Neural crest cell (in vitro differentiated cells): Measurements from ENCODE around the gene GNAQ. TPM values are rescaled to one million over a fixed set of nuclear protein-coding genes. Genes with fewer than 3 reads are reported as not detected.

Experiments used
- DNase-seq: peaks from one replicate; pipeline ENCODE4 v3.0.0; 2021; ENCODE audit warnings: low read depth, mixed read lengths, low spot score
- H3K27ac Mint-ChIP-seq: one replicate; pipeline ENCODE4 v1.8.0; 2021; ENCODE audit warnings: mild to moderate bottlenecking, mixed read lengths; ENCODE audit not compliant: unreplicated experiment
- H3K27me3 Mint-ChIP-seq: 2 replicates; pipeline ENCODE4 v1.8.0; 2021; ENCODE audit warnings: low read depth, mild to moderate bottlenecking, mixed read lengths
- H3K36me3 Mint-ChIP-seq: 2 replicates; pipeline ENCODE4 v1.8.0; 2021; ENCODE audit warnings: low read depth, mild to moderate bottlenecking, mixed read lengths
- H3K4me1 Mint-ChIP-seq: 2 replicates; pipeline ENCODE4 v1.8.0; 2021; ENCODE audit warnings: mixed read lengths
- H3K4me3 Mint-ChIP-seq: one replicate; pipeline ENCODE4 v1.8.0; 2021; ENCODE audit warnings: mild to moderate bottlenecking, mixed read lengths
- H3K9me3 Mint-ChIP-seq: 2 replicates; pipeline ENCODE4 v1.8.0; 2021; ENCODE audit warnings: mixed read lengths
- total RNA-seq: library from RNA; stranded (reverse); gene quantifications from 2 replicates; pipeline ENCODE4 v1.2.1, GENCODE V29; 2021
- TF ChIP-seq, protein P1 (sequence below): fragments of 200-600 bp; sonication (generic); conservative IDR thresholded peaks from 2 replicates; pipeline ENCODE4 v1.5.0; 2021; ENCODE audit warnings: antibody characterized with exemption, mild to moderate bottlenecking

The GNAQ gene
- total RNA-seq, 1 donor from 2014 or later: 53.3 TPM

DNA sequence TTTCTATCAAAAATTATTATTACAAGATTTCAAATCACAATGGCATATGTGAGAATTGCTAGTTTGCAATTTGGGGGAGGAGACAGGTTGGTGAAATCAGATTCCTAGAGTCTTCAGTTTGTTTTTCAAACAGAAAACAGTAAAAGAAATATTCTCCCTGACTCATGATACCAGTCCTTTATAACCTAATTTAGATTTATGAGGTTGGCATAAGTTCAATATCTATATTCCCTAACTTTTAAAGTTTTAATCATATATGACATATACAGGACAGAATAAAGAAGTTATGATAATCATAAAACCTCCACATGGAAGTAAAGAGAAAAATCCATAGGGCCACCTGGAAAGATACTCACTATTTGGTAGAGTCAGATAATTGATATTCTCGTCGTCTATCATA lies 216.4 kb downstream of the GNAQ start:
- TF ChIP-seq, protein P1, sequence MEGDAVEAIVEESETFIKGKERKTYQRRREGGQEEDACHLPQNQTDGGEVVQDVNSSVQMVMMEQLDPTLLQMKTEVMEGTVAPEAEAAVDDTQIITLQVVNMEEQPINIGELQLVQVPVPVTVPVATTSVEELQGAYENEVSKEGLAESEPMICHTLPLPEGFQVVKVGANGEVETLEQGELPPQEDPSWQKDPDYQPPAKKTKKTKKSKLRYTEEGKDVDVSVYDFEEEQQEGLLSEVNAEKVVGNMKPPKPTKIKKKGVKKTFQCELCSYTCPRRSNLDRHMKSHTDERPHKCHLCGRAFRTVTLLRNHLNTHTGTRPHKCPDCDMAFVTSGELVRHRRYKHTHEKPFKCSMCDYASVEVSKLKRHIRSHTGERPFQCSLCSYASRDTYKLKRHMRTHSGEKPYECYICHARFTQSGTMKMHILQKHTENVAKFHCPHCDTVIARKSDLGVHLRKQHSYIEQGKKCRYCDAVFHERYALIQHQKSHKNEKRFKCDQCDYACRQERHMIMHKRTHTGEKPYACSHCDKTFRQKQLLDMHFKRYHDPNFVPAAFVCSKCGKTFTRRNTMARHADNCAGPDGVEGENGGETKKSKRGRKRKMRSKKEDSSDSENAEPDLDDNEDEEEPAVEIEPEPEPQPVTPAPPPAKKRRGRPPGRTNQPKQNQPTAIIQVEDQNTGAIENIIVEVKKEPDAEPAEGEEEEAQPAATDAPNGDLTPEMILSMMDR: no peak
- Mint-ChIP-seq H3K36me3 (no peaks in the 10 kb centered on the region), H3K27me3 (no peaks in the 10 kb centered on the region), H3K4me1 (peaks cover 19% of the 10 kb centered on the region), H3K4me3 (no peak overlapping the region), H3K27ac (no peak overlapping the region), H3K9me3 (no peaks in the 10 kb centered on the region)
- DNase-seq: no peak

DNA sequence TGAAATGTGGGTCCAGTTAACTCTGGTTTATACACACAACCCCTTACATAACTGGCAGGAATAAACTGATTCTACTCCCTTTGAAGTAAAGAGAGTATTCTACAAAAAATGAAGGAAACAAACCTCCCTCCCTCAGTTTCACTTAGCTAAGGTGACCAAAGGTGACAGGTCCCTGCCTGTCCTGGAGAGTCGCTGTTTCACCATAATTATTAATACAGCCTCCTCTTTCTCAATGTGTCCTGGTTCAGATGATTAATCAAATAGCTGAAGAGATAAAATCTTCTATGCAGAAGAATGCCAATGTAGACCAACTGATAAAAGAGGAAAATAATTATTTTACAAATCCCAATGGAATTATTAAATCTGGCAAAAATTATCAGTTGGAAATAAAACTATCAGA lies 219.8 kb downstream of the GNAQ start:
- Mint-ChIP-seq H3K27me3 (no peaks in the 10 kb centered on the region), H3K9me3 (no peaks in the 10 kb centered on the region), H3K36me3 (peaks cover 10% of the 10 kb centered on the region), H3K27ac (no peak overlapping the region), H3K4me1 (peaks cover 18% of the 10 kb centered on the region), H3K4me3 (no peak overlapping the region)
- no peak for DNase-seq
- TF ChIP-seq, protein P1: no peak

DNA sequence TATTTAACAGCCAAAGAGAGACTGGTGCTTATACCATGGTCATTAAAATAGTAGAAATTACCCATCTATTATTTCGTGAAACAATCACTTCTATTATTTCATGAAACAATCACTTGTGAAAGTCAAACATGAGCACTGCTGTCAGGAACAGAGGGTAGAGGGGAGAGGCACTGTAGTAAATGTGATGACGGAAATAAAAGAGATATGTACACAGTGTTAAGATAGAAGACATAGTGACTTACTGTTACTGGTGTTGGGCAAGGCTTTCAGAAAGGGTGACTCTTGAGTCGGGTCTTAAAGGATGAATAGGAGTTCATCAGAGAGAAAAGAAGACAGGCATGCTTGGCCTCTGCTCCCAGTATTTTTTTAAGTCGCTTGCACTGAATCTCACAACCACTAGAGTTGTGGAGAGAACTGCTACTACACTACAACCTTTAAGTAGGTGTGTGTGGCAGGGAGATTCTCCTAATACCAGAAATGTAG lies 220.9 kb downstream of the GNAQ start:
- peaks cover 15% of the 10 kb centered on the region for H3K36me3 Mint-ChIP-seq
- TF ChIP-seq, protein P1: no peak
- H3K27ac Mint-ChIP-seq: no peak overlapping the region
- H3K4me3 Mint-ChIP-seq: no peak overlapping the region
- H3K4me1 Mint-ChIP-seq: peaks cover 18% of the 10 kb centered on the region
- no peaks in the 10 kb centered on the region for H3K27me3 Mint-ChIP-seq
- no peak for DNase-seq
- no peaks in the 10 kb centered on the region for H3K9me3 Mint-ChIP-seq

DNA sequence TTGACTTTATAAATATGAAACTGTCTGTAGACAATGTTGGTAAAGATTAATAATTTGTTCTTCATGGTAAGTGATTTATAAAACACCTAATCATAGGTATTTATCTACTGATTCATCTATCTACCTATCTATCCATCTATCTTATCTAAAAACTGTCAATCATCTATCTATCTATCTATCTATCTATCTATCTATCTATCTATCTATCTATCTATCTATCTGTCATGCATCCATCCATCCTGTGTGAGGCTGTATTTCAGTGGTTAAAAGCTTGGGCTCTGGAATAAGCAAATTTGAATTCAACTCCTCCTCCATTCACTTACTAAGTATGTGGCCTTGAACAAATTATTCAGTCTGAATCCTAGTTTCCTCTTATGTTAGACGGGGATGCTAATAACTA lies 221.6 kb downstream of the GNAQ start:
- no peaks in the 10 kb centered on the region for H3K27me3 Mint-ChIP-seq
- no peak for DNase-seq
- H3K4me3 Mint-ChIP-seq: no peak overlapping the region
- TF ChIP-seq, protein P1: no peak
- H3K36me3 Mint-ChIP-seq: peaks cover 15% of the 10 kb centered on the region
- peaks cover 18% of the 10 kb centered on the region for H3K4me1 Mint-ChIP-seq
- H3K9me3 Mint-ChIP-seq: no peaks in the 10 kb centered on the region
- no peak overlapping the region for H3K27ac Mint-ChIP-seq

DNA sequence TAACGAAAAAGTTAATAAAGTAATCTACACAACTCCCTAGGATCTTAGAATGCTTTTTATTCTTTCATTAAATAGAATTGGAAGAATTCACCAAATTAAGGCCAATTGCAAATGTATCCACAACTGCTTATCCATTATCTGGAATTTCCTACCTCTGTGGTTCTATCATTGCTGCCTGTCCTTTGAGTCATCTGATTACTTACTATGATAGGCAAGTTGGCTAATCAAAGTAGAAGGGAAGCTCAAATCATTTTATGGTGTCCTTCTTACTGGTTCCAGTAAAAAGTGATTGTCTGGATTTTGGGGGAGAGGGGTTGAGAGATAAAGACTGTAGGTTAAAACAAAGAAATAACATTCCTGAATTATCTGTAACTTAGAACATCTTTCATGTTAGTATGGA lies 222.1 kb downstream of the GNAQ start:
- TF ChIP-seq, protein P1: no peak
- H3K4me1 Mint-ChIP-seq: peaks cover 18% of the 10 kb centered on the region
- H3K27me3 Mint-ChIP-seq: no peaks in the 10 kb centered on the region

DNA sequence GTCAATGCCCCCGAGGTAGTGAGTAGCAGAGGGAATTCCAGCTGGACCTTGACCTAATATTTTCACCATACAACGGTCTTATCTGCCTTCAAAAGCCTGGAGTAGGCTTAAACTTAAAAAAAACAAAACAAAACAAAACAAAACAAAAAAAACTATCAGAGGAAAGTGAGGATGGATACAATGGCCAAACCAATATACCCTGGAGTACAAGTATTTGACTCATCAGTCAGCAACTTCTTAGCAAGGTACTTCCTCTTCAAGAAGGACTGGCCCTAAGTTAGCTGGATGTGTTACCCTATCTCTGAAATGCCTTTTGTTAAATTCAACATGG lies 222.9 kb downstream of the GNAQ start:
- TF ChIP-seq, protein P1: no peak
- H3K4me1 Mint-ChIP-seq: peaks cover 12% of the 10 kb centered on the region
- H3K4me3 Mint-ChIP-seq: no peak overlapping the region
- H3K27me3 Mint-ChIP-seq: no peaks in the 10 kb centered on the region
- H3K9me3 Mint-ChIP-seq: no peaks in the 10 kb centered on the region
- no peak for DNase-seq
- H3K36me3 Mint-ChIP-seq: peaks cover 15% of the 10 kb centered on the region
- no peak overlapping the region for H3K27ac Mint-ChIP-seq

More for the DNA sequence above, 222.1 kb downstream of the GNAQ start:
- H3K27ac Mint-ChIP-seq: no peak overlapping the region
- H3K9me3 Mint-ChIP-seq: no peaks in the 10 kb centered on the region
- no peak for DNase-seq
- peaks cover 15% of the 10 kb centered on the region for H3K36me3 Mint-ChIP-seq
- H3K4me3 Mint-ChIP-seq: no peak overlapping the region
